GM11168 (cell line): ENCODE measurements around the gene NRG4.
"Not testable (repeated sequence)": the region's sequence is repeated elsewhere in the genome, so short reads cannot be mapped to it uniquely, and the experiment has no call there.

Source experiments
- in situ Hi-C: fragments of 300-500 bp; cut with MboI; formaldehyde crosslinking; loops from one replicate; pipeline ENCODE4 v1.12.0; 2022; ENCODE audit warnings: low sequenced_read_pairs; ENCODE audit not compliant: unreplicated experiment

The NRG4 gene

DNA sequence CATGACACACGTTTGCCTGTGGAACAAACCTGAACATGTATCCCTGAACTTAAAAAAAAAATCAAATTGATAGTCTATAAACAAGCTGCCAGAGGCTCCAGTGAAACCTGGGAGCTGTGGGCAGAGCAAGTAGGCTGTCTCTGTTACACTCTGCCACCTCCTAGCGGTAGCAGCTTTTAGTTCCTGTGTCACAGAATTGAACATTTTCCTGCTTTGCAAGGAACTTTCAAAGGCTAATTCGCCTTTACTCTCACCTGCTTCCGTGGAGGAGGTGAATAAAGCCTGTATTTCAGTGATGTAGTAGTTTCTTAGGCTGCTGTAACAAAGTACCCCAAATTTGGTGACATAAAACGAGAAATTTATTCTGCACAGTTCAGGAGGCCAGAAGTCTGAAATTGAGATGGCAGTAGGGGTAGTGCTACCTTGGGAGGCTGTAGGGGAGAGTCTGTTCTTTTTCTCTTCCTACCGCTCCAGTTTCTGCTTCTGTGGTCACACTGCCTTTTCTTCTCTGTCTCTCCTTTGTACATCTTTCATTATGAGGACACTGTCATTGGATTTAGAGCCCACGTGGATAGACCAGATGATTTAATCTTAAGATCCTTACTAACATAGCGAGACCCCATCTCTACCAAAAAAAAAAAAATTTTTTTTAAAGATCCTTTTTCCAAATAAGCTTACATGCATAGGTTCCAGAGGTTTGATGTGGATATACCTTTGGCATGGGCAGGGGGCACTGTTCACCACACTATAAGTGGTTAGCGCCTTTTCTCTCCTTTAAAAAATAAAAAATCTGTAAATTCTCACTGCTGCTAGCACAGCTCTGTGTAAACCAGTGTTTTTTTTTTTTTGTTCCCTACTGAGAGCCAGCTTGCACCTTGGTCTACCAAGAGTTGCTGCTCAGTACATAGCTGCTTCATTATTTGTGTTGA is 83.3 kb downstream of the NRG4 start:
- in situ Hi-C loops, result no loop called here

DNA sequence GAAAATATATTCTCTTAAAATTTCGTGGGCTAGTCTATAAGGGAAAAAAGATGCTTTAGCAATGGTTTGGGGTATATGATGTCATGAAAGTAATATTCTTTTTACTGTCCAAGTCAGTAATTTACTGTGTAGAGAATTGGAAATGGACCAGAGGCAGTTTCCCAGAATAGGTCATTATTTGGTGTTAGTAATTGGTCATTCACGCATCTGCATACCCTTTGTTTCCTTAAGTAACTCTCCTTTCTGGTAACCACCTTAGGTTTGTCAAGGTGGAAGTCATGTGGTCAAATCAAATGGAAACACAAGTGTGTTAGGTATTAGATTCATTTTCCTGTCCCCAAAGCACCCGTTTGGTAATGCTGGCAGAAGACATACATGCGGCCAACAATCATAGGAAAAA is 84.6 kb downstream of the NRG4 start:
- in situ Hi-C loops, result no loop called here

DNA sequence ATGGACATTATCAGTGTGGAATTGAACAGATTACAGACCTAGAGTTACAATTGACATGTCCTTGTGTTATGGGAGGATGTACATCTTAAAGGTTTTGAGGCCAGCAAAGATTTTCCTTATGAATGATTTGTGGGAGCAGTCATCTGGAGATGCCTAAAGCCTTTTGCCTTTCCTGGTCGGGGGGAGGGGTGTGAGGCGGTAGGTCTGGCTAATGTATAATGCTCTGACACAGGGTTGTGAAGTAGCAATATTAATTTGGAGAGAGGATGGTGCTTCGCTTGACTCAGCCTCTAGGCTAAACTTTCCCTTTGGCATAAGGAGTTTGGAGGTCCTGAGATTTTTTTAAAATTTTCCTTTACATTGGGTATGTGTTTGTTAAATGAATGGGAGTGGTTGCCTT is 85.3 kb downstream of the NRG4 start:
- in situ Hi-C loops, result no loop called here

DNA sequence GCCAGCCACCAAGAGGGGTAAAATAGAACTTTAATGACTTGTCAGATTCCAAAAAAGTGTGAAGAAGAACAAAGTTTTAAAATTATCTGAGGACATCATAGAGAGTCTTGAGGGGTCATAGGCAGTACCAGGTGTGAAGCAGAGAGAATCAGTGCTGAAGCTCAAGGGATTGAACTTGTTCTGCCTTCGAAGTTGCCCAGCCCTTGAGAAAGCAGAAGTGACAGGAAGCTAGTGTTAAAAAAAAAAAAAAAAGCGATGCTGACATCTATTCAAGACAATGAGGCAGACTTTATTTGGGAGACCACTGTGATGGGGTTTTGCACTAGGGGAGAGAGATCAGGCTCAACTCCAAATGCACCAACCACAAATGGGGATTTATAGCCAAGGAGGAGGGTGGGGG is 86.8 kb downstream of the NRG4 start:
- in situ Hi-C loops, result no loop called here

DNA sequence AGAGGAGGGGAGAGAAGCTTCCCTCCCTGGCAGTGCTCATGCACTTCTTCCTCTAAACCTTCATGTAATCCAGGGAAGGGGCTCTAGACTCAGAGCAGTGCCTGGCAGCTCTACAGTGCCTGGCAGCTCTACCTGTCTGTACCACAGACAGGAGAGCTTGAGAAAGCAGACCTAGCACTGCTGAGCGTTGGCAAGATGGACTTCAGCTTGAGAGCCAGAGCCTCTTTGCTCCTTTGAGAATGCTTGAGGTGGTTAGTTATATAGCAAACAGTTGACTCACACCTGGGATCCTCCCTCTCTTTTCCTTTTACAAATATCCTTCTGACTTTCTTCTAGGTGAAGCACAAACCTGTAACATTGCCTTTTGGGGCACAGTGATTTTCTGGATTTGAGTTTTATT is 87.6 kb downstream of the NRG4 start:
- in situ Hi-C loops, result no loop called here

DNA sequence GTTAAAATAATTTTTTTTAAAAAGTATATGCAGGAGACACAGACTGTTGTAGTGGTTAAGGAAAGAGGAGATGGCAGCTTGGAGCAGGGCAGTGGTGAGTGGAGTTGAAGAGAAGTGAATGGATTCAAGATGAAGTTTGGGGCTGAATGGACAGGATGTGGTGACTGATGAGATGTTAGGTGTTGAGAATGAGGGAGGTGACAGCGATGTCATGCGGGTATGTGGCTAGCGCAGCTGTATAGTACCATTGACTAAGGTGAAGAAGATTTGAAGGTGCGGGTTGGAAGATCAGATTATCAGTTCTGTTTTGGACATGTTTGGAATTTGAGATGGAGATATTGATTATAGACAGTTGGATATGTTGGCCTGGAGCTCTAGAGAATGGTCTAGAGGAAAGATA is 88.5 kb downstream of the NRG4 start:
- in situ Hi-C loops, result no loop called here

DNA sequence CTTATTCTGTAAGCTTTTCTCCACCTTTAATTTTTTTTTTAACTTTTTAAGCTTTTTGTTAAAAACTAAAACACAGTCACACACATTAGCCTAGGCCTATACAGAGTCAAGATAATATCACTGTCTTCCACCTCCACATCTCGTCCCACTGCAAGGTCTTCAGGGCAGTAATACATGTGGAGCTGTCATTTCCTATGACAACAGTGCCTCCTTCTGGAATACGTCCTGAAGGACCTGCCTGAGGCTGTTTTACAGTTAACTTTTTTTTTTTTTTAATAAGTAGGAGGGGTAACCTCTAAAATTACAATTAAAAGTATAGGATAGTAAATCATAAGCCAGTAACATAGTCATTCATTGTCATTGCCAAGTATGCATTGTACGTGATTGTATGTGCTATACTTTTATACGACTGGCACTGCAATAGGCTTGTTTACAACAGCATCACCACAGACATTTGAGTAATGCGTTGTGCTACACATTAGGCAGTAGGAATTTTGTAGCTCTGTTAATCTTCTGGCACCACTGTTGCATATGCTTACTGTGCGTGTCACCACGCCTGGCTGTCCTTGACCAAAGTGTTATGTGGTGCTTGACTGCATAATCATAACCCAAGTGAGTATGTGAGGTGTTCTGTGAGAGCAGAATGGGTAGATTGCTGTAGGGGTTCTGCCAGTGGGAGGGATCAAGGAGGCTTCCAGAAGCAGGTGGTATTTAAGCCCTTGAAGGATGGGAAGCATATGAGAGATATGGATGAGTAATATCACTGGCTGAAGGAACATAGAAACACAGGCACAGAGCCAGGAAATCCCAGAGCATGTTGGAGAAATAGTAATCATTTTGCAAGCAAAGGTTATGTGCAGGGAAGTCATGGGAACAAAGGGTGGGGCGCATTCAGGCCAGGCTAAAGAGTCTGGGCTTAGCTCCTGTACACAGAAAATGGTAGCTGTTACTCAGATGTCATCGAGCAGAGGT is 90.2 kb downstream of the NRG4 start:
- in situ Hi-C loops, result no loop called here

DNA sequence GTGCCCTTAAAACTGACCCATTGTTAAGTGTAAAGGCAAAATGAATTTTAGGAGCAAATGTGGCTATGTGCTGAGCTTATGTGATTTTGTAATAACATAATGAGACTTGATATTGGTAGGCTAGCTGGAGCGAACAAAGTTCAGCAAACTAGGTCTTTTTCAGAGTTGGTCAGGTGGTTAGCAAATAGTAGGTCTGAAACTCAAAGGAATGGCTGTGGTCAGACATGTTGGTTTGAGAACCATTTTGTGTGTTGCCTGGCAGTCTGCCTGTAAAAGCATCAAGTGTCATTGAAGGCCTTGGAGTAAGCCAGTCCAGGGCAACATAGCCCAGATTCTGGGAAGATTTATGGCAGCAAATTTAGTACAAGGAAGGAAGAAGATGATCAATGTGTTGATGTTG is 92.1 kb downstream of the NRG4 start:
- in situ Hi-C loops, result no loop called here

DNA sequence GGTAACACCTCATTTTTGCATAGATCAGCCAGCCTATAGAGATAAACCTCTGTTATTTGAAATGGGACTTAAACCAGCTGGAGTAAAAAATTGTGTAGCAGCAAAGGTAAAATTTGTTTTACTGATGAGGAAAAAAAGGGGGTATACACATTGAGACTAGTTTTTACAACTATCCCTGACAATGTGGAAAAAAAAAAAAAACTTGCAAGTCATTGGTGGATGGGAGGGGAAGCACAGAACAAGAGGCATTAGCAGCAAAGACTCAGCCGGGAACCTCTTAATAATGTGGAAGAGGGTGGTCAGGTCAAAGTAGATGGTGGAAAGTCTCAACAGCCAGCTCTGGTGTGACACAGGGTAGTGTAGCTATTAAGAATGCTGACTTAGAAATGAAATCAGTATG is 94.1 kb downstream of the NRG4 start:
- in situ Hi-C loops, result no loop called here

DNA sequence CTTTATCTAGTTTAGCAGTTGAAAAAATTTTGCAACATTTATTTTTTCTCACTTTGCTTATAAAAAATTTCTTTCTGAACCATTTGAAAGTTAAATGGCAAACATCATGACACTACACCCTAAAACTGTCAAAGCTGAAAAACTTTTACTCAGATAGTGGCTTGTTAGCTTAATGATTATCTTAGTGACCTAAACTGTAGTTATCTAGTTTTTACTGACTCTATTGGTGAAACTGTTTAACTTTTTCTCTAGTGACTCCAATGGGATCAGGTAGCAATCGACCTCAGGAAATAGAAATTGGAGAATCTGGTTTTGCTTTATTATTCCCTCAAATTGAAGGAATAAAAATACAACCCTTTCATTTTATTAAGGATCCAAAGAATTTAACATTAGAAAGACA is 95.2 kb downstream of the NRG4 start:
- in situ Hi-C loops, result no loop called here

DNA sequence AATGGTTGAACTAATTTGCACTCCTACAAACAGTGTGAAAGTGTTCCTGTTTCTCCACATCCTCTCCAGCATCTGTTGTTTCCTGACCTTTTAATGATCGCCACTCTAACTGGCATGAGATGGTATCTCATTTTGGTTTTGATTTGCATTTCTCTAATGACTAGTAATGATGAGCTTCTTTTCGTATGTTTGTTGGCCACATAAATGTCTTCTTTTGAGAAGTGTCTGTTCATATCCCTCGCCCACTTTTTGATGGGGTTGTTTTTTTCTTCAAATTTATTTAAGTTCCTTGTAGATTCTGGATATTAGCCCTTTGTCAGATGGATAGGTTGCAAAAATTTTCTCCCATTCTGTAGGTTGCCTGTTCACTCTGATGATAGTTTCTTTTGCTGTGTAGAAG is 101.9 kb downstream of the NRG4 start:
- in situ Hi-C loops, result not testable (repeated sequence)

DNA sequence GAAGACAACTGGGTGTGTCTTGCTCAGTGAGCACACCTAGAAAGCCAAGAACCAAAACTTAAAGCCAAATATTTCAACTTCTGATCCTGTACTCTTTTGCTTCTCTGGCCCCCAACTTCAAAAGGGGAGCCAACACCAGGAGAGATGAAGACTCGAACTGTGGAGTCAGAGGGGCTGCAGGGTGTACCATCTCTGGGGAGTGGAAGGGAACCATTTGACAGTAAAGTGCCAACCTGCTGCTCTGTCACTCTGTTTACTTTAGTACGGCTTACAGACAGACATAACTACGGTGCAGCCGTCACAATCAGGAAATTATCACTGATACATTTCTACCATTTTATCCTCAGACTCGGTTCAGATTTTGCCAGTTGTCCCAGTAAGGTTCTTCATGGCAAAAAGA is 107.0 kb downstream of the NRG4 start:
- in situ Hi-C loops, result no loop called here

DNA sequence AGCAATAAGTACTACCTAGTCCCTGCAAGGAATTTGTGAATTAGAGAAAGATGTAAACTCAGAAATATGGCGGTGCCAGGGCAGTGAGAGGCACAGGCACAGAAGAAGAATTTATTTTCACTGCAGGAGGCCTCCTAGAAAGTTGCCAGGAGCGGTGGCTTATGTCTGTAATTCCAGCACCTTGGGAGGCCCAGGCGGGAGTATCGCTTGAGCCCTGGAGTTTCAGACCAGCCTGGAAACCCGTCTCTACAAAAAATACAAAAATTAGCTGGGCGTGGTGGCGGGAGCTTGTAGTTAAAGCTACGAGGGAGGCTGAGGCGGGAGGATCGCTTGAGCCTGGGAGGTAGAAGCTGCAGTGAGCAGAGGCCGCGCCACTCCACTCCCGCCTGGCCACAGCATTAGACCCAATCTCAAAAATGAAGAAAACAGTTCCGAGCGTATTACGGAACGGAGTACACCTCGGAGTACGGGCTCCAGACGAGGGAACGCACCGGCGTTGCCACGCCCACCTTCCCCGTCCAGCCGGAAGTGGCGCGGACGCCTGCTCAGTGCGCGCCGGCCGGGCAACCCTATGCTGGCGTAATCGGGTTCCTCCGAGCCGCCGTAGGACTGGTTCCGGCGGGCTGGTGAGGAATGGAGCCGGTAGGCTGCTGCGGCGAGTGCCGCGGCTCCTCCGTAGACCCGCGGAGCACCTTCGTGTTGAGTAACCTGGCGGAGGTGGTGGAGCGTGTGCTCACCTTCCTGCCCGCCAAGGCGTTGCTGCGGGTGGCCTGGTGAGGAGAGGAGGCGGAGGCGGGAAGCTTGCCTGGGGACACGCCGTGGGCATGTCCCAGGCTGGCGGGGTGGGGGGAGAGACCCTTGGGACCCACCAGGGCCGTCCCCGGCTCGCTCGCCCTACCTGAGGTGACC is 108.6 kb downstream of the NRG4 start, which contains the start of gene FBXO22:
FBXO22 (plus strand) TSS at position 548 of the 909 bp plus-strand sequence; CDS start at position 634, 86 bp downstream.
- in situ Hi-C loops, result no loop called here

DNA sequence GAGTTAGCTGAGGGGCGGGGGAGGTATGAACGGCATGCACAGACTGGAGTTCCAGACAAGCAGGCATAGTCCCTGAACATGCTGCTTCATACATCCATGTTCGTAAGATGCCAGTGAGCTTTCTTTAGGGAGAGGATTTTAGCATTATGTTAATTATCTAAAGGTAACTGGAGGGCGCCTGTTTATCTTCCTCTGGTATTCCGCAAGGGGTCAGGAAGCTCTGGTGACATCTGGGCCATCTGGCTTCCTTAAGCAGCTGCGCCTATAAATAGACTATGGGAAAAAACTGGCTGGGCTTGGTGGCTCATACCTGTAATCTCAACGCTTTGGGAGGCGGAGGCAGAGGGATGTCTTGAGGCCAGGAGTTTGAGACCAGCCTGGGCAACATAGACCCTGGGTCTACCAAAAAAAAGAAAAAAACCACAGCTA is 110.1 kb downstream of the NRG4 start:
- in situ Hi-C loops, result no loop called here

DNA sequence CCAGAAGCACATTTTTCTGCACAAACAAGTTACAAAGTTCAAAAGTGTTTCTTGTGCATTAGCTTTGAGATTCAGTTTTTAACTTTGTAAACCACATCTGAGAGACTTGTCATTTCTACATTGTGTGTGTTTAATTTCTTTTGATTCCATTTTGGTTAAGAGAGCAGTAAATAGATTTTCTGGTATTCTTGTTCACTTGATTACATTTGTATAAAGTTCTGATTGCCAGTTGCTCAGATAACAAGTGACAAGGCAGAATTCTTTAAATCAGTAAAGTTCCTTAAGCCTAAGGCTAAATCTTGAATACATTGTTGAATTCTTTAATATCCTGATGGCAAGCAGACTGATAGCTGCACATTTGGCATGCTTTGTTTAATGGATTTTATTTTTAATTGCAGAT is 111.6 kb downstream of the NRG4 start:
- in situ Hi-C loops, result no loop called here

DNA sequence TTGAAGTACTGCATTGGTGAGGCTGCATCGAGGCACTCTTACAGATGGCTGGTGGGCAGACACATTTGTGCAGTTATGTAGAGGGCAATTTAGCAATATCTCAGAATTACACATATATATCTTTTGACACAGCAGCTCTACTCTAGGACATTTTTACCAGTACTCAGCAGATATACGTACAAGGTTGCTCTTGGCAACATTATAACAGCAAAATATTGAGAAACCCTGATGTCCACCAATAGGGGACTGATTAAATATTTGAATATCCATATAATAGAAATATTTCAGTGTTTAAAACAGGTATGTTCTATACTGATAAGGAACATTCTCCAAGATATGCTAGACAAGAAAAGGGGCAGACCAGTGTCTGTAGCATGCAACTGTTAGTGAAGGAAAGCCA is 116.5 kb downstream of the NRG4 start:
- in situ Hi-C loops, result no loop called here

DNA sequence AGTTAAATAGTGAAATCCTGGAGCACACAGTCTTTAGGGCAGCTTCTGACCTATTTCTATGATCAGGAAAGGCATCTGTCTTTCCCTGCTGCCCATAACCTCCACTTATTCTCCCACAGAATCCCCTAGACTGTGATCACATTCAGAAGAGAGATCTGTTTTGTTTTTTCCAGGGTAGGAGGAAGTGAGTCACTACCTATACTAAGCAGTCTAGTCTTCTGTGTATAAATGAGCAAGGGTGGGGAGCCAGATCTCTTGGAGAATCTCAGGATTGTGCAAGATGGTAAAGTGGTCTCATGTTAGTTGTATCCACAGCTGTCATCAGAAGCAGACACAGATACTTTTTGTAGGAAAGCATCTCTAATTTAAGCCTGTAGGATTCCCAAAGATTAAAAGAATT is 120.3 kb downstream of the NRG4 start:
- in situ Hi-C loops, result no loop called here
